PFSK-1 (cell line): Measurements from ENCODE around the gene FHL3.

Source experiments
- FOXP2 ChIP-seq: optimal IDR thresholded peaks from 2 replicates; pipeline ENCODE3; 2011; ENCODE audit warnings: borderline replicate concordance, control low read depth, inconsistent platforms; ENCODE audit not compliant: insufficient read depth; ENCODE audit errors: extremely low read length, extremely low read depth
- POLR2AphosphoS5 ChIP-seq: IDR thresholded peaks from 2 replicates; pipeline ENCODE4 v1.6.1; 2012; ENCODE audit warnings: low read depth, mild to moderate bottlenecking, control low read depth, low read length, moderate library complexity
- SIN3A ChIP-seq: IDR thresholded peaks from 2 replicates; pipeline ENCODE4 v1.6.1; 2012; ENCODE audit warnings: mild to moderate bottlenecking, low read length, moderate library complexity, borderline replicate concordance; ENCODE audit not compliant: insufficient read depth
- TAF1 ChIP-seq: IDR thresholded peaks from 2 replicates; pipeline ENCODE4 v1.6.1; 2012; ENCODE audit warnings: low read length, control low read depth, borderline replicate concordance; ENCODE audit not compliant: insufficient read depth
- TF ChIP-seq, protein P1 (sequence below), 2 experiments: IDR thresholded peaks; 2 replicates each; pipeline versions ENCODE4 v1.6.1 to v1.8.0; 2011 to 2012; ENCODE audit warnings: low read depth in 2 of 2, low read length in 2 of 2, control low read depth in 1 of 2, inconsistent platforms in 1 of 2, mild to moderate bottlenecking in 1 of 2, moderate library complexity in 1 of 2; ENCODE audit not compliant: insufficient read depth in 1 of 2

Gene FHL3

DNA sequence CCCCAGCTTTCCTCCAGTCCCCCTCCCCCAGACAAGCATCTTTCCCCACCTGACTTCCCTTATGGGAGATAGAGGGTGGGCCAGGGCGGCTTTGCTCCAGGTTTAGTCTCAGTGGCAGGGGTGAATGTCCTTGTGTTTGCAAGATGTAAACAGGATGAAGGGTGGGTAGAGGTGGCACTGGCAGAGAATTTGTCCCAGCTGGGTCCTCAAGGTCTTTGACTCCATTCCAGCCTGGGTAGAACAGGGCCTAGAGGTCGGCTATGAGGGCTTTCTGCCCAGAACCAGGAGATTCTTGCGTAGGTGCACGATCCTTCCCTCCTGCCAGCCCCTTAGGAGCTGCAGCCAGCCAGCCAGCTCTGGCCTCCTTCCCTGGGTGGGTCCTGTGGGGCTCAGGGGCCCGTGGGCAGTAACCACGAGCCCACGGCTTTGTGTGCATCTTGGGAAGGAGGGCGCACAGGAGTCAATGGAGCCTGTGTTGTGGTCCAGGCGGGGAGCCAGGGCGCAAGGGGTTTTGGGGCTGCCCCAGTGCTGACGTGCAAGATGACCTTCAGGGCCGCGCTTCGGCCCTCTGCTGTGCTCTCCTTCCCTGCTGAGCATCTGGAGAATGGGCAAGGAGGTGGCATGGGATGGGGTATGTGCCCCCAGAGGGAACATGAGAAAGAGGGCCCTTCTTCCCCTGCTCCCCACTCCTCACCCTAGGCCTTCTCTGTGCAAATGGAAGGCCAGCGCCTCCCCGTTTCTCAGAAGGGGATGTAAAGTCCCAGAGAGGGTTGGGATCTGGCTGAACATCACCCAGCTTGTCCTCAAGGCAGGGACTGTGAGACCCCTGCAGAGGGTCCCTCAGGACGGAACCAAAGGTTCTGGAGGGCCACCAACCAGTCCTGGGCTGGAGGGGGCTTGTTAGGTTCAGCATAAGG, 25.5 kb upstream of the FHL3 start:
- TF ChIP-seq POLR2AphosphoS5, result no peak
- TF ChIP-seq FOXP2, result no peak
- TF ChIP-seq, protein P1, sequence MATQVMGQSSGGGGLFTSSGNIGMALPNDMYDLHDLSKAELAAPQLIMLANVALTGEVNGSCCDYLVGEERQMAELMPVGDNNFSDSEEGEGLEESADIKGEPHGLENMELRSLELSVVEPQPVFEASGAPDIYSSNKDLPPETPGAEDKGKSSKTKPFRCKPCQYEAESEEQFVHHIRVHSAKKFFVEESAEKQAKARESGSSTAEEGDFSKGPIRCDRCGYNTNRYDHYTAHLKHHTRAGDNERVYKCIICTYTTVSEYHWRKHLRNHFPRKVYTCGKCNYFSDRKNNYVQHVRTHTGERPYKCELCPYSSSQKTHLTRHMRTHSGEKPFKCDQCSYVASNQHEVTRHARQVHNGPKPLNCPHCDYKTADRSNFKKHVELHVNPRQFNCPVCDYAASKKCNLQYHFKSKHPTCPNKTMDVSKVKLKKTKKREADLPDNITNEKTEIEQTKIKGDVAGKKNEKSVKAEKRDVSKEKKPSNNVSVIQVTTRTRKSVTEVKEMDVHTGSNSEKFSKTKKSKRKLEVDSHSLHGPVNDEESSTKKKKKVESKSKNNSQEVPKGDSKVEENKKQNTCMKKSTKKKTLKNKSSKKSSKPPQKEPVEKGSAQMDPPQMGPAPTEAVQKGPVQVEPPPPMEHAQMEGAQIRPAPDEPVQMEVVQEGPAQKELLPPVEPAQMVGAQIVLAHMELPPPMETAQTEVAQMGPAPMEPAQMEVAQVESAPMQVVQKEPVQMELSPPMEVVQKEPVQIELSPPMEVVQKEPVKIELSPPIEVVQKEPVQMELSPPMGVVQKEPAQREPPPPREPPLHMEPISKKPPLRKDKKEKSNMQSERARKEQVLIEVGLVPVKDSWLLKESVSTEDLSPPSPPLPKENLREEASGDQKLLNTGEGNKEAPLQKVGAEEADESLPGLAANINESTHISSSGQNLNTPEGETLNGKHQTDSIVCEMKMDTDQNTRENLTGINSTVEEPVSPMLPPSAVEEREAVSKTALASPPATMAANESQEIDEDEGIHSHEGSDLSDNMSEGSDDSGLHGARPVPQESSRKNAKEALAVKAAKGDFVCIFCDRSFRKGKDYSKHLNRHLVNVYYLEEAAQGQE (IDR thresholded peaks at IDR 0.05; ENCODE audit: insufficient read depth in 1 of 2, low read depth in 2 of 2, low read length in 2 of 2), result no peak
- no peak for TF ChIP-seq TAF1
- TF ChIP-seq SIN3A, result no peak

DNA sequence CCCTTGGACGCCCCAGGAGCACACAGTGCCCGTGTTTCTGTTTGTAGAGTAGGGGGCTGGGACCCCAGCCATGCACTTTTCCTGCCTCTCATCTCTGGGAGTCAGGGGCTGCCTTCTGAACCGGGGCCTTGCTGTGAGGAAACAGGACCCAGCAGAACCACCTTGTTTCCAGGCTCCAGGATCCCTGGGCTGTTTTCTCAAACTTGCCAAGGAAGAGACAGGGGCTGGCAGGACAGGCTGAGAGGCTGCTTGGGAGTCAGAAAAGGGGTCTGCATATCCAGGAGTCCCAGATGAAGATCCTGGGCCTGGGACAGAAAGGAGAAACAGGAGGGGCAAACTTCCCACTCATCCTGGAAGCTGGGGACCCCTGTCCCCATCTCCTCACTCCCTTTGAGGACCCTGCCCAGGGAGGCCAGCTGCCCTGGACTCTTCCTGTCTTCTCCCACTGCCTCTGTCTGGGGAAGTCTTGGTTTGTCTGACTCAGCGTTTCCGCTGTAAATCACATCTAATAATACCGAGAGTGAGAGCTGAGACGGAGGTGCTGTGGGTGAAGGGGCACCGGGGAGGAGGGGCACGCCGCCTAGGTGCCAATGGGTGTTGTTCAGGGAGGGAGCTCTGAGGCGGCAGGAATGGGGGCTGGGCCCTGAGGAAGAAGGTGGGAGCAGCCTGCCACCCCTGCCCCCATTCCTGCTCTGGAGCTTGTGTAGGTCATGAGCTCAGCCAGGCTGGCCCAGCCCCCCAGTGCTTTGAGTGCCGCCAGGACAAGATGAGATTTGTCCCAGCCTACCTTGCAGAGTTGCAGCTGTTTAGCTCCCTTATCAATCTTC, 24.6 kb upstream of the FHL3 start:
- no peak for TF ChIP-seq FOXP2
- TF ChIP-seq TAF1, result no peak
- no peak for TF ChIP-seq POLR2AphosphoS5
- TF ChIP-seq SIN3A, result no peak
- TF ChIP-seq, protein P1 (IDR thresholded peaks at IDR 0.05; ENCODE audit: insufficient read depth in 1 of 2, low read depth in 2 of 2, low read length in 2 of 2), result no peak

DNA sequence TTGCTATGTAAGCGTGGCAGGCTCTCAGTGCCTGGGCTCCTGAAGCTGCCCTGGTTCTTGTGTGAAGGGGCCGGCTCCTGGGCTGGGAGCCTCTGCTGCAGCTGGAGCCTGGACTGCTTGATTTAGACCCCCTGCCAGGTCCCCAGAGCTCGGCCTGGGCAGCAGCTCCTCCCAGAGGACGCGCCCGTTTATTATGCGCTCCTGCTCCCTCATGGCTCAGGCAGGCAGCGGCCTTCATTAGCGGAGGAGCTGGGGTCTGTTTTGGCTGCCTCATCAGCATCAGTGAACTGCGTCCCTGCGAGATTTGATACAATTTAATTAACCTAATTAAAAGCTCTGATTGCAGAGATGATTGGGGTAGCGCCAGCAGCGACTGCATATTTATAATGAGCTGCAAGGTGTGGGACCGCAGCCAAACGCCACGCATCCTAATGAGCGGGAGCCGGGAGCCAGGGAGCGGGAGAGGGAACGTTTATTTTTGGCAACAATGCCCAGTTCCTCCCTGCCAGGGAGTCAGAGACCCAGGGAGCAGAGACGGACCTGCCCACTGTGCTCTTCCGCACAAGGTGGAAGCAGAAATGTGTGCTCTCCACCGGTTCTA, 23.9 kb upstream of the FHL3 start:
- TF ChIP-seq POLR2AphosphoS5, result no peak; the same call in 1 of the 2 replicates
- no peak for TF ChIP-seq FOXP2
- TF ChIP-seq SIN3A, result no peak
- TF ChIP-seq, protein P1 (IDR thresholded peaks at IDR 0.05; ENCODE audit: insufficient read depth in 1 of 2, low read depth in 2 of 2, low read length in 2 of 2), result no peak
- TF ChIP-seq TAF1, result no peak

DNA sequence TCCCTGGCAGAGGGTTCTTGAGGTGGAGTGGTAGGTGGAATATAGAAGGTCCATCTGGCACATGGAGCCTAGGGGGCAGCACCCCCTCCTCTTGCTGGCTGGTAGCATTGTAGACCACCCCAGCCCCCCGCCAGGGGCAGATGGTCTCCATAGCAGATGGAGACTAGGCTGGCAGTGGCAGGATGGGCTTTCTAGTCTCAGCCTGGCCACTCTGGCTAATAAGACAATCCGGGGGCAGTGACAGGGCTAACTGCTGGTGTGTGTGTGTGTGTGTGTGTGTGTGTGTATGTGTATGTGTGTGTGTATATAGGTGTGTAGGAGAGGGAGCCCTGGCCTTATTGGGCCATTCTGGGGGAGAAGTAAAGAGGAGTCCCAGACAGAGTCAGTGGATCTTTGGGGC, 23.4 kb upstream of the FHL3 start:
- TF ChIP-seq POLR2AphosphoS5 (no peak; the same call in 1 of the 2 replicates), TAF1 (no peak), FOXP2 (no peak), SIN3A (no peak)
- TF ChIP-seq, protein P1 (IDR thresholded peaks at IDR 0.05; ENCODE audit: insufficient read depth in 1 of 2, low read depth in 2 of 2, low read length in 2 of 2), result no peak
